ENCODE measurements around the gene LMO2. TPM values are rescaled to one million over a fixed set of nuclear protein-coding genes. Genes with fewer than 3 reads are reported as not detected.

The LMO2 gene
- total RNA-seq, 2 donors from 2014 or later: 1.1 to 1.2 TPM

DNA sequence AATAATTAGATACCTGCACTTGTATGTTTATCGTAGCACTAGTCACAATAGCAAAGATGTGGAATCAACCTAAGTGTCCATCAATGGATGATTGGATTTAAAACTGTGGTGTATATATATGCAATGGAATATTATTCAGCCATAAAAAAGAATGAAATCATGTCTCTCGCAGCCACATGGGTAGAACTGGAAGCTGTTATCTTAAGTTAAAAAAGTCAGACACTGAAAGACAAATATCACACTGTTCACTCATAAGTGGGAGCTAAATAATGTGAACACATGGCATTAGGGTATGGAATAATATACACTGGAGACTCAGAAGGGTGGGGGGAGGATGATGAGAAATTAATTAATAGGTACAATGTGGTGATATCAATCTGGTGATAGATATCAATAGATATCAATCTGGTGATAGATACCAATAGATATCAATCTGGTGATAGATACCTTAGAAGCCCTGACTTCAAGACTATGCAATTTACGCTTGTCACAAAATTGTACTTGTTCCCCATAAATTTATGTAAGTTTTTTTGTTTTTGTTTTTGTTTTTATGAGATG, 2.0 kb downstream of the LMO2 start:
- no peaks in the 10 kb centered on the region for H3K27me3 Mint-ChIP-seq (ENCODE audit: insufficient read depth)
- no peaks in the 10 kb centered on the region for H3K36me3 ChIP-seq (ENCODE audit: control insufficient read depth, insufficient read depth, low read length)
- H3K4me1 Mint-ChIP-seq: peaks cover 2% of the 10 kb centered on the region
- 95 to 100% methylated on average over 3 of the region's 3 CpGs for WGBS, 2 experiments (ENCODE audit: insufficient coverage in 1 of 2, insufficient read length in 1 of 2)
- H3K9ac ChIP-seq (ENCODE audit: extremely low read depth, low read length, poor library complexity, severe bottlenecking): no peak overlapping the region
- H3K9me3 ChIP-seq (ENCODE audit: control insufficient read depth, low read length): no peaks in the 10 kb centered on the region
- H3K27me3 ChIP-seq (ENCODE audit: control insufficient read depth, insufficient read depth, low read length, poor library complexity, severe bottlenecking): no peaks in the 10 kb centered on the region
- H3K27ac Mint-ChIP-seq: no peak overlapping the region
- H3K27ac ChIP-seq (ENCODE audit: low read depth, low read length): no peak overlapping the region
- DNase-seq: no peak
- no peaks in the 10 kb centered on the region for H3K9me3 Mint-ChIP-seq
- H3K36me3 Mint-ChIP-seq (ENCODE audit: low read depth): no peaks in the 10 kb centered on the region
- no peak overlapping the region for H3K4me3 ChIP-seq (ENCODE audit: low read length)
- TF ChIP-seq, protein P1, sequence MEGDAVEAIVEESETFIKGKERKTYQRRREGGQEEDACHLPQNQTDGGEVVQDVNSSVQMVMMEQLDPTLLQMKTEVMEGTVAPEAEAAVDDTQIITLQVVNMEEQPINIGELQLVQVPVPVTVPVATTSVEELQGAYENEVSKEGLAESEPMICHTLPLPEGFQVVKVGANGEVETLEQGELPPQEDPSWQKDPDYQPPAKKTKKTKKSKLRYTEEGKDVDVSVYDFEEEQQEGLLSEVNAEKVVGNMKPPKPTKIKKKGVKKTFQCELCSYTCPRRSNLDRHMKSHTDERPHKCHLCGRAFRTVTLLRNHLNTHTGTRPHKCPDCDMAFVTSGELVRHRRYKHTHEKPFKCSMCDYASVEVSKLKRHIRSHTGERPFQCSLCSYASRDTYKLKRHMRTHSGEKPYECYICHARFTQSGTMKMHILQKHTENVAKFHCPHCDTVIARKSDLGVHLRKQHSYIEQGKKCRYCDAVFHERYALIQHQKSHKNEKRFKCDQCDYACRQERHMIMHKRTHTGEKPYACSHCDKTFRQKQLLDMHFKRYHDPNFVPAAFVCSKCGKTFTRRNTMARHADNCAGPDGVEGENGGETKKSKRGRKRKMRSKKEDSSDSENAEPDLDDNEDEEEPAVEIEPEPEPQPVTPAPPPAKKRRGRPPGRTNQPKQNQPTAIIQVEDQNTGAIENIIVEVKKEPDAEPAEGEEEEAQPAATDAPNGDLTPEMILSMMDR (conservative IDR thresholded peaks at IDR 0.05): no peak
- no peak overlapping the region for H3K4me3 Mint-ChIP-seq
- H3K4me1 ChIP-seq (ENCODE audit: control insufficient read depth, insufficient read depth, low read length): no peaks in the 10 kb centered on the region

DNA sequence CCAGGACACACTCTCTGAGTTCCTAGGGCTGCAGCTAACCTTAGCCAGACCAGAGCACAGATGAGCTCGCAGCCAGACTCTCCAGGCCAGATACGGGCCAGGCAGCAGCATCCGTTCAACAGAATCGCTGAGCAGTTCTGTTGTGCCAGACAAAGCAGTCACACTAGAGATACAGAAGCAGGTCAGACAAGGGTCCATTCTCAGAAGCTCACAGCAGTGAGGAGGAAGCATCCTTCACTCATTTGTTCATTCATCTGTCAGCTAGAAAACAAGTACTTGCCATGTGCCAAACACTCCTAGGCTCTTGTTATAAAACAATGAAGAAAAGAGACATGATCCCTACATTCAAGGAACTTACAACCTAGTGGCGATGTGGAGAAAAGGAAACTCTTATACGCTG, 2.6 kb downstream of the LMO2 start:
- TF ChIP-seq, protein P1 (conservative IDR thresholded peaks at IDR 0.05): no peak
- no peaks in the 10 kb centered on the region for H3K9me3 Mint-ChIP-seq
- H3K4me3 Mint-ChIP-seq: no peak overlapping the region
- H3K4me1 Mint-ChIP-seq: peaks cover 2% of the 10 kb centered on the region
- no peak overlapping the region for H3K4me3 ChIP-seq (ENCODE audit: low read length)
- H3K9ac ChIP-seq (ENCODE audit: extremely low read depth, low read length, poor library complexity, severe bottlenecking): no peak overlapping the region
- H3K36me3 ChIP-seq (ENCODE audit: control insufficient read depth, insufficient read depth, low read length): no peaks in the 10 kb centered on the region
- H3K4me1 ChIP-seq (ENCODE audit: control insufficient read depth, insufficient read depth, low read length): no peaks in the 10 kb centered on the region
- DNase-seq: no peak
- H3K36me3 Mint-ChIP-seq (ENCODE audit: low read depth): no peaks in the 10 kb centered on the region
- no peaks in the 10 kb centered on the region for H3K27me3 ChIP-seq (ENCODE audit: control insufficient read depth, insufficient read depth, low read length, poor library complexity, severe bottlenecking)
- H3K27ac ChIP-seq (ENCODE audit: low read depth, low read length): no peak overlapping the region
- no peaks in the 10 kb centered on the region for H3K27me3 Mint-ChIP-seq (ENCODE audit: insufficient read depth)
- no peak overlapping the region for H3K27ac Mint-ChIP-seq
- no peaks in the 10 kb centered on the region for H3K9me3 ChIP-seq (ENCODE audit: control insufficient read depth, low read length)
- 96 to 100% methylated on average over 4 to 5 of the region's 6 CpGs for WGBS, 2 experiments (ENCODE audit: insufficient coverage in 1 of 2, insufficient read length in 1 of 2)

DNA sequence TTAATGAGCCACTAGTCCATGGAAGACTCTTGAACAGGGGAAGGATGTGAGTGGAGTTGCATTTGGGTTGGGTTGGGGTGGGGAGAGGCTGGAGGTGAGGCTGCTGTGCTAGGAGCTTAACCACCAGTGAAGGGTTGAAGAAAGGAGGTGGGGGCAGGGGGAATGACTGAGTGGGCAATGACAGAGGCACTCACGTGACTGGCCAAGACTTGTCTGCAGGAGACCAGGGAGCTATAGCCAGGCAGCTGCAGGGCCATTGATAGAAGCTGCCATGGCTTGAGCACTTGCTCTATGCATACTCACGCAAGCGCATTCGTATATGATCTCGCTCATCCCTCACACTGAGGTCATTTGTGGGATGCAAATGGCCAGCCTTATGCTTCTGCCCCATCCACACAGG, 4.0 kb downstream of the LMO2 start:
- H3K4me3 Mint-ChIP-seq: no peak overlapping the region
- H3K9me3 Mint-ChIP-seq: no peaks in the 10 kb centered on the region
- peaks cover 2% of the 10 kb centered on the region for H3K4me1 Mint-ChIP-seq
- no peak for DNase-seq
- Histone ChIP-seq H3K4me1 (ENCODE audit: control insufficient read depth, insufficient read depth, low read length) (no peaks in the 10 kb centered on the region), H3K27me3 (ENCODE audit: control insufficient read depth, insufficient read depth, low read length, poor library complexity, severe bottlenecking) (no peaks in the 10 kb centered on the region), H3K9ac (ENCODE audit: extremely low read depth, low read length, poor library complexity, severe bottlenecking) (no peak overlapping the region), H3K36me3 (ENCODE audit: control insufficient read depth, insufficient read depth, low read length) (no peaks in the 10 kb centered on the region), H3K4me3 (ENCODE audit: low read length) (no peak overlapping the region), H3K9me3 (ENCODE audit: control insufficient read depth, low read length) (no peaks in the 10 kb centered on the region), H3K27ac (ENCODE audit: low read depth, low read length) (no peak overlapping the region)
- no peaks in the 10 kb centered on the region for H3K36me3 Mint-ChIP-seq (ENCODE audit: low read depth)
- peaks cover 3% of the 10 kb centered on the region for H3K27me3 Mint-ChIP-seq (ENCODE audit: insufficient read depth)
- TF ChIP-seq, protein P1 (conservative IDR thresholded peaks at IDR 0.05): no peak
- H3K27ac Mint-ChIP-seq: no peak overlapping the region
- WGBS, 2 experiments (ENCODE audit: insufficient coverage in 1 of 2, insufficient read length in 1 of 2): 93 to 94% methylated on average over 5 of the region's 5 CpGs
